ENCODE results near the gene RPA3. TPM values are rescaled to one million over a fixed set of nuclear protein-coding genes. Genes with fewer than 3 reads are reported as not detected.

Gene RPA3
- total RNA-seq, 4 donors from 2014 or later = 14.9 to 35.2 (median 18.4) TPM

DNA sequence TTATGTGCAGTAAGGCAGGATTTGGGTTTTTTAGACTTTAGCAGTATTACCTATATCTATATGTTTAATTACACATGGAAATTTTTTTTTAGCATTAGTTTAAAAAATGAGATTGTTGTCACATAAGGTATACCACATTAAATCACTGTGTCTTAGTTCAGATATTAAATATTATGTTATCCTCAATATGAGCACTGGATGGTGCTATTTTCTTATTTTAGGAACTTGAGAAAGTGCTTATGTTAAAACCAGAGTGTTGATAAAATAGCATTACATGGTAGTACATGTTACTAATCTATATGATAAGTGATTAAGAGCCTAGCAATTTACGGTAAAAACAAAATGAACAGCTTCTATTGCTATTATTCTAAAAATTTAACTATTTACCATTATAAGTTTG, 123.0 kb downstream of the RPA3 start:
- 67% methylated on average over 1 of the region's 1 CpG for WGBS
- peaks cover 4% of the 10 kb centered on the region for H3K4me1 ChIP-seq
- H3K27me3 ChIP-seq = no peaks in the 10 kb centered on the region
- peaks cover 37% of the 10 kb centered on the region for H3K36me3 ChIP-seq
- no peak for DNase-seq (ENCODE audit: low spot score in 2 of 2)
- no peak for TF ChIP-seq EP300 (IDR thresholded peaks at IDR 0.05)
- peak in 1 of 2 donors; percentile 7 for TF ChIP-seq CTCF (IDR thresholded peaks at IDR 0.05)
- TF ChIP-seq POLR2A (IDR thresholded peaks at IDR 0.05) = no peak
- no peak for TF ChIP-seq POLR2AphosphoS5 (IDR thresholded peaks at IDR 0.05)
- no peaks in the 10 kb centered on the region for H3K9me3 ChIP-seq
- H3K27ac ChIP-seq = no peak overlapping the region
- no peak overlapping the region for H3K4me3 ChIP-seq

Other genes with a start within 250 kb of the RPA3 start
- 1 to 10 TPM in 3 of 4 donors, under 1 TPM in 1; 0.85 to 2.9 (median 2.0) TPM for gene COL28A1, start 182.7 kb downstream of the RPA3 start, total RNA-seq
- gene MIOS, start 151.7 kb downstream of the RPA3 start, total RNA-seq = 10 to 100 TPM; 45.1 to 65.8 (median 55.7) TPM
- gene UMAD1, start 77.9 kb downstream of the RPA3 start, total RNA-seq = 10 to 100 TPM in 3 of 4 donors, 1 to 10 TPM in 1; 9.3 to 28.9 (median 17.7) TPM